Glomerular visceral epithelial cell (primary cell): ENCODE results near the gene PLD1.
"Not testable (repeated sequence)": the region's sequence is repeated elsewhere in the genome, so short reads cannot be mapped to it uniquely, and the experiment has no call there.

Source experiments
- DNase-seq: peaks from one replicate; pipeline ENCODE4 v3.0.0-alpha.2; 2016; ENCODE audit errors: extremely low spot score

PLD1 gene

GRCh38 chr3:171671709-171672108, 138.6 kb downstream of the PLD1 start:
- DNase-seq, result no peak

GRCh38 chr3:171666516-171666915, 143.8 kb downstream of the PLD1 start:
- no peak for DNase-seq

GRCh38 chr3:171663805-171664204, 146.5 kb downstream of the PLD1 start:
- DNase-seq, result no peak

- DNase-seq, result no peak
These were observed 148.8 kb downstream of the PLD1 start for GRCh38 chr3:171661484-171661883.

GRCh38 chr3:171660188-171660587, 150.1 kb downstream of the PLD1 start:
- DNase-seq, result no peak

GRCh38 chr3:171658841-171659240, 151.4 kb downstream of the PLD1 start:
- DNase-seq, result no peak

- DNase-seq, result no peak
These were observed 155.5 kb downstream of the PLD1 start for GRCh38 chr3:171654809-171655208.

GRCh38 chr3:171654326-171654725, 156.0 kb downstream of the PLD1 start:
- no peak for DNase-seq

GRCh38 chr3:171653701-171654100, 156.6 kb downstream of the PLD1 start:
- DNase-seq, result no peak

GRCh38 chr3:171652932-171653331, 157.4 kb downstream of the PLD1 start:
- DNase-seq, result no peak

- no peak for DNase-seq
These were observed 160.2 kb downstream of the PLD1 start for GRCh38 chr3:171649911-171650592.

GRCh38 chr3:171649267-171649666, 161.0 kb downstream of the PLD1 start:
- no peak for DNase-seq

GRCh38 chr3:171648069-171648468, 162.2 kb downstream of the PLD1 start:
- DNase-seq, result no peak

GRCh38 chr3:171646357-171647133, 163.7 kb downstream of the PLD1 start:
- DNase-seq, result peak; percentile 34

- DNase-seq, result no peak
These were observed 165.6 kb downstream of the PLD1 start for GRCh38 chr3:171644681-171645080.

GRCh38 chr3:171643681-171644080, 166.6 kb downstream of the PLD1 start:
- no peak for DNase-seq

- DNase-seq, result no peak
These were observed 167.2 kb downstream of the PLD1 start for GRCh38 chr3:171643033-171643432.

- peak; percentile 36 for DNase-seq
These were observed 169.5 kb downstream of the PLD1 start for GRCh38 chr3:171640520-171641412.

- DNase-seq, result no peak
These were observed 173.6 kb downstream of the PLD1 start for GRCh38 chr3:171636666-171637065.

GRCh38 chr3:171632766-171633165, 177.5 kb downstream of the PLD1 start:
- no peak for DNase-seq

GRCh38 chr3:171626799-171627198, 183.5 kb downstream of the PLD1 start:
- not testable (repeated sequence) for DNase-seq

GRCh38 chr3:171622126-171622525, 188.2 kb downstream of the PLD1 start:
- no peak for DNase-seq
